GM19193 (cell line): ENCODE measurements around the gene E4F1.

Experiments
- POLR2A ChIP-seq: IDR thresholded peaks from 4 replicates; pipeline ENCODE4 v1.6.1; 2011; ENCODE audit not compliant: insufficient read depth, insufficient read length; ENCODE audit errors: extremely low read depth

E4F1 gene, protein sequence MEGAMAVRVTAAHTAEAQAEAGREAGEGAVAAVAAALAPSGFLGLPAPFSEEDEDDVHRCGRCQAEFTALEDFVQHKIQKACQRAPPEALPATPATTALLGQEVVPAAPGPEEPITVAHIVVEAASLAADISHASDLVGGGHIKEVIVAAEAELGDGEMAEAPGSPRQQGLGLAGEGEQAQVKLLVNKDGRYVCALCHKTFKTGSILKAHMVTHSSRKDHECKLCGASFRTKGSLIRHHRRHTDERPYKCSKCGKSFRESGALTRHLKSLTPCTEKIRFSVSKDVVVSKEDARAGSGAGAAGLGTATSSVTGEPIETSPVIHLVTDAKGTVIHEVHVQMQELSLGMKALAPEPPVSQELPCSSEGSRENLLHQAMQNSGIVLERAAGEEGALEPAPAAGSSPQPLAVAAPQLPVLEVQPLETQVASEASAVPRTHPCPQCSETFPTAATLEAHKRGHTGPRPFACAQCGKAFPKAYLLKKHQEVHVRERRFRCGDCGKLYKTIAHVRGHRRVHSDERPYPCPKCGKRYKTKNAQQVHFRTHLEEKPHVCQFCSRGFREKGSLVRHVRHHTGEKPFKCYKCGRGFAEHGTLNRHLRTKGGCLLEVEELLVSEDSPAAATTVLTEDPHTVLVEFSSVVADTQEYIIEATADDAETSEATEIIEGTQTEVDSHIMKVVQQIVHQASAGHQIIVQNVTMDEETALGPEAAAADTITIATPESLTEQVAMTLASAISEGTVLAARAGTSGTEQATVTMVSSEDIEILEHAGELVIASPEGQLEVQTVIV

DNA sequence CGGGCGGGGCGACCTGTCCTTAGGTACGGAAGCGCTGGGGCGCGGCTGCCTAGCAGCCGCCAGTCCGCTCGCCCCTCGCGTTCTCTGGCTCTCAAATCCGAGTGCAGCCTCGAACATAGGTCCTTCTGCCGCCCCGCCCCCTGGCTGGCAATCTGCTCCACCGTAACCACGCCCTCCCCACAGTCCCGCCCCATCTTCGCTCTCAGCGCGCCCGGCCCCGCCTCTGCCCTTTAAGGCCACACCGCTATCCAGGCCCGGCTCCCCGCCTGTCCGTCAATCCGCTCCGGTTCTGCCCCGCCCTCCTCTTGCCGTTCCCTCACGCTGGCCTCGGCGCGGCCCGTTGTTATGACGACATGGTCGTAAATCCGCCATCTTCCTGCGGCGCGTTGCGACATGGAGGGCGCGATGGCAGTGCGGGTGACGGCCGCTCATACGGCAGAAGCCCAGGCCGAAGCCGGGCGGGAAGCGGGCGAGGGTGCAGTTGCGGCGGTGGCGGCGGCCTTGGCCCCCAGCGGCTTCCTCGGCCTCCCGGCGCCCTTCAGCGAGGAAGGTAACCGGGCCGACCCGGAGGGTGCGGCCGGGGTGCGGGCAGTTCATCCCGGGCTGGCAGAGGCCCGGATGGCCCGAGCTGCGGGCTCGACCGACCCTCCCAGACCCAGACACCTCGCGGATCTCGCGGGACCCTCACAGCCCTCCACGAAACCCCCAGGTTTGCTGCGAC is at the start of gene E4F1:
Gene E4F1 (plus strand): TSS at position 371 of the 721 bp plus-strand sequence. CDS start 23 bp downstream, at position 394.
- peak; percentile 98 for TF ChIP-seq POLR2A

DNA sequence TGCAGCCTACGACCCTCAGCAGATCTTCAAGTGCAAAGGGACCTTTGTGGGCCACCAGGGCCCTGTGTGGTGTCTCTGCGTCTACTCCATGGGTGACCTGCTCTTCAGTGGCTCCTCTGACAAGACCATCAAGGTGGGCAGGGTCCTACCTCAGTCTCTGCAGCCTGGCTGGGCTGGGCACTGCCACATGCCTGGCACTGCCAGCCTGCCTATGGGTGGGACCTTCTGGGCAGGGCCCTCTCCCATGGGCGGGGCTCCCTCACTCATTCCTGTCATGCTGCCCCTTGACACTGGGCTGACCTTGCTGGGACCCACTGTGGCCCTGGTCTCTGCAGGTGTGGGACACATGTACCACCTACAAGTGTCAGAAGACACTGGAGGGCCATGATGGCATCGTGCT is 49.5 kb upstream of the E4F1 start:
- no peak for TF ChIP-seq POLR2A

DNA sequence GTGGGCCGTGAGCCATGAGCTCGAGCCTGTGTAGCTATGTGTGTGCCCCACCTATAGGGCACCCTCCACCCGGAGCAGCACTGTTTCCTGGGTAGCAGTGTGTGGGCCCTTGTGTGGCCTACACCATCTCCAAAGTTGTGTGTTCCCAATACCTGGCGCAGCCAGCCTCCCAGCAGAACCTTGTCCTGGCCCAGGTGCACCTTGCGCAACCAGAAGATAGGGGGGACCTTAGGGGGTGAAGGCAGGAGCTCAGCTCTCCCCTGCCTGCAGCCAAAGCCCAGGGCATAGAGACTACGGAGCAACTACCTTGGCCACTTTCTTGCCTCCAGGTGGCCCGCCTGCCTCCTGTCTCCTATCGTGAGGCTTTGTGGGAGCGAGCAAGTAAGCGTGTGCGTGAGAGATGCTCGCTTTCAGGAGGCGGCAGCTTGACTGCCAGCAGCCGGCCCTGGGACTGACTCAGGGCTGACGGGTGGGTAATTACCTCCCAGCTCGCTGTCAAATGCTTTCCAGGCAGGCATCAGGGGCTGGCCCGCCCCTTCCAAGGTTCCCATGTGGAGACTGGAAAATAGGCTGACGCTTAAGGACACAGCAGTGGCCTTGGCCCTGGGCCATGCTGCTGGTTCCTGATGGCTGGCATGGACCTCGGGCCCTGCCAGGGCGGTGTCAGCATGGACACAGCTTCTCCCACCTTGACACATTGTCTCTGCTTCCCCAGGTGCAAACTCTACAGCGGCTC is 48.8 kb upstream of the E4F1 start:
- no peak for TF ChIP-seq POLR2A

DNA sequence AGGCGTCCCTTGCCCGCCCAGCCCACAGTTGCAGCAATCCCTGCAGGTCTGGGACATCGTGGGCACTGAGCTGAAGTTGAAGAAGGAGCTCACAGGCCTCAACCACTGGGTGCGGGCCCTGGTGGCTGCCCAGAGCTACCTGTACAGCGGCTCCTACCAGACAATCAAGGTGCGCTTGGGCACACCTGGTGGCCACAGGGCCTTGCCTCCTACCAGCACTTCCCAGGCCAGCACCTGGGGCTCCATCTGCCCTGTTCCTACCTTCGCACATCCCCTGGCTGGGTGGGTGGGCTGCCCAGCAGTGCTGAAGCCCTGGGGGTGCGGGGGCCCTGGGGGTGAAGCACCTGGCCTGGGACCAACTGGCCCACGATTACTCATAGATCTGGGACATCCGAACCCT is 47.9 kb upstream of the E4F1 start:
- TF ChIP-seq POLR2A: no peak

DNA sequence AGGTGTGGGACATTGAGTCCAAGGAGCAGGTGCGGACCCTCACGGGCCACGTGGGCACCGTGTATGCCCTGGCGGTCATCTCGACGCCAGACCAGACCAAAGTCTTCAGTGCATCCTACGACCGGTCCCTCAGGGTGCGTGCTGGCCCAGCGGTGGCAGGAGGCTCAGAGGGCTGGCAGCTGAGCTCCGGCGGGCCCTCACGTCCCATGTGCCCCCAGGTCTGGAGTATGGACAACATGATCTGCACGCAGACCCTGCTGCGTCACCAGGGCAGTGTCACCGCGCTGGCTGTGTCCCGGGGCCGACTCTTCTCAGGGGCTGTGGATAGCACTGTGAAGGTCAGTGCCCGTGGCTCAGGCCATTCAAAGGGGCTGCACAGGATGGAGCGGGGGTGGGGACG is 47.3 kb upstream of the E4F1 start:
- TF ChIP-seq POLR2A: no peak

DNA sequence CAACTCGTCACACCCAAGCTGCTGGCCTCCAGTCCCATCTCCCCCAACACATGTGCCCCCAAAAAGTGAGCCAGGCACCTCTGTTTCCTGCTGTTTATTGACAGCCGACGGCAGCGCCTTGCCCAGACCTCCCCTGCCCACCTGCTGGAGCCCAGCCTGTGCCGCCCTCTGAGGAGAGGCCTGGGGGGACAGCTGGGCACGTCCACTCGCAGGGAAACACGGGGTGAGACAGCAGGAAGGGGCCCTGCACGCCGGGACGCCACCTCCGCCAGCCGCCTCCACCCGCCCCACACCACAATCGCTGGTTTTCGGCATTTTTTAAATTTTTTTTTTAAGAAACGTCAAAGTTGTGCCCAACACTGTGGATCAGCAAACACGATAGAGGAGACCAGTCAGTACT is 46.3 kb upstream of the E4F1 start:
- no peak for TF ChIP-seq POLR2A

DNA sequence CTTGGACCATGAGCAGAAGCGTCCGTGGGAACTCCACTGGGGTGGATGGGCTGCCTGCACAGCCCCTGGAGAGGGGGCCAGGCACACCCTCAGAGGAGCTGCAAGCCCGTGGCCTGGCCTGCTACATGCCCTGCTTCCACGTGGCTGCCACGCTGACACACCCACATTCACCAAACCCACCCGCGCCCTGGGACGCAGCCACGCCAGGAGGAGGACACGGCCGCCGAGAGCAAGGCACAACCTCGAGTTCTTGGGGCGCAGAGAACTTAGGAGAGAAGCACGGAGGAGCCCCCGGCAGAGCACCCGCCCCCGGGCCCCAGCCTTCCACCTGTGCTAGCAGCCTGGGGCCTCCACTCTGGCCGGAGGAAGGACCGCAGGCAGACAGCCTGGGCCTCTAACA is 45.8 kb upstream of the E4F1 start:
- no peak for TF ChIP-seq POLR2A

DNA sequence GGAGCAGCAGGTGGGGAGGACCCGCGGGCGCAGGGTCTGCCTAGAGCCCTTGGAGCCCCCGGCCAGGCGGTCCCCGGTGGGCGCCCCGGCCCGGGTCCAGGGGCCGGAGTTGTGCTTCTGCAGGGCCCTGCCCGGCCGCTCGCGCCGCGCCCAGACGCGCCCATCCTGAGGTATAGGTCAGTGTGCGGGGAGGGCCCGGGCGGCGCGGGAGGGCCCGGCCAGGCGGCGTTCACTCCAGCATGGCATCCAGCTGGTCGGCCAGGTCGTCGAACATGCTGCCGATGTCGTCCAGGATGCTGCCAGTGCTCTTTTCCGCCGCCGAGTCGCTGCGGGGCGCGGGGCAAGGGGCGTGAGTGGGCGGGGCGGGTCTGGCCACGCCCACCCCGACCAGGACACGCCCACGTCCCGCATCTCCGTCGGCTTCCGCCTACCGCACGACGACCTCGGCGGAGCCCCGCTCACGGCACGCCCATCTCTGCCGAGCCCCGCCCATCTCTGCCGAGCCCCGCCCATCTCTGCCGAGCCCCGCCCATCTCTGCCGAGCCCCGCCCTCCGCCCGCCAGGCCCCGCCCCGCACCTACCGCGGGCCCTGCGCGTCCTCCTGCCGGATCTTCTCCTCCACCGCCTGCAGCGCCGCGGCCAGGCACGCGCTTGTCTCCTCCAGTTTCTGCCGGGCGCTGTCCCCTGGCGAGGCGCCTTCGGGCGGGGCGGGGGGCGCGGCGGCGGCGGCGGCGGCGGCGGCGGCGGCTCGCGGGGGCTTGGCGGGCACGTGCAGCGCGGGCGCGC is 44.9 kb upstream of the E4F1 start:
- no peak for TF ChIP-seq POLR2A

DNA sequence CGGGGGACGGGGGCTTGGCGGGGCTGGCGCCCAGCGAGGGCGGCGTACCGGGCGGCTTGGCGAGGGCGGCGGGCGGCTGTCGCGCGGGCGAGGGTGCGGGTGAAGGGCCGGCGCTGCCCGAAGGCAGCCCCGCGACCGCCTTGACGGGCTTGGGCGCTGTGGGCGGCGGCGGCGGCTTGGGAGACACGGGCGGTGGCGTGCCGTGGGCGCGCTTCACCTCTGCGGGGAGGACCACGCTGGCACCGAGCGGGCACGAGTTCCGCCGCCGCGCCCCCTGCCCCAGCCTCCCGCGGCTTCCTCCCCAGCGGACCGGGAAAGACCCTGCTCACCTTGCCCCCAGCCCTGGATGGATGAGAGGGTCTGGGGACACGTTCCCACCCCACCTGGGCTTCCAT is 44.3 kb upstream of the E4F1 start:
- no peak for TF ChIP-seq POLR2A

DNA sequence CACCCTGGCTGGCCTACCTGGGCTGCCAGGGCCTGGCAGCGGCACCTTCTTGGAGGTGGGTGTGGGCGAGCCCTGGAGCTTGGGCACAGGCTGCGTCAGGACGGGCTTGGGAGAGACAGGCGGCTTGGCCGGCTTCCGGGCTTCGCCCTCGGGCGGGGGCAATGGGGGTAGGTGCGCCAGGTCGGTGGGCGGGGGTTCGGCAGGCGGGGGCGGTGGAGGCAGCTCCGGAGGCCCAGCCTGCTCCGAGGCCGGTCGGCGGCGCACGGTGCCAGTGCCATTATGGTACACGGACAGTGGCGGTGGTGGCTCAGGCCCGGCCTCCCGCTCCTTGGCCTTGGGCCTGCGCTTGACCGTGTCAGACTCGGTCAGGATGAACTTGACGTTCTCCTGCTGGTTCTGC is 43.8 kb upstream of the E4F1 start:
- TF ChIP-seq POLR2A: no peak

DNA sequence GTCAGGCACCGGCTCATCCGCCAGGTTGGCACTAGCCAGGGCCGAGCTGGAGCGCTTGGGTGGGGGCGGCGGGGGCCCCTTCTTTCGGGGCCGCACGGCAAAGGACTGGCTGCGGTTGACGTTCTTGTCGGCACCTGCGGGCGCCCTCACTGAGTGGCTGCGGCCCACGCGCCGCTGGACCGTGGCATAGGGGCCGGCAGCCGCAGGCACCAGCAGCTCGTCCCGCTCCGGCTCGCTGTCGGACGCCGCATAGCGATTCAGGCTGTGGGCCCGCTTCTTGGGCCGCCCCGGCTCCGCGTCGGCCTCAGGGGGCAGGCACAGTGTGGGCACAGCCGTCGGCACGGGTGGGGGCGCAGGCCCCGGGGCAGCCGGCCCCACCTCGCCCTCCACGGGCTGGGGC is 42.9 kb upstream of the E4F1 start:
- TF ChIP-seq POLR2A: no peak

DNA sequence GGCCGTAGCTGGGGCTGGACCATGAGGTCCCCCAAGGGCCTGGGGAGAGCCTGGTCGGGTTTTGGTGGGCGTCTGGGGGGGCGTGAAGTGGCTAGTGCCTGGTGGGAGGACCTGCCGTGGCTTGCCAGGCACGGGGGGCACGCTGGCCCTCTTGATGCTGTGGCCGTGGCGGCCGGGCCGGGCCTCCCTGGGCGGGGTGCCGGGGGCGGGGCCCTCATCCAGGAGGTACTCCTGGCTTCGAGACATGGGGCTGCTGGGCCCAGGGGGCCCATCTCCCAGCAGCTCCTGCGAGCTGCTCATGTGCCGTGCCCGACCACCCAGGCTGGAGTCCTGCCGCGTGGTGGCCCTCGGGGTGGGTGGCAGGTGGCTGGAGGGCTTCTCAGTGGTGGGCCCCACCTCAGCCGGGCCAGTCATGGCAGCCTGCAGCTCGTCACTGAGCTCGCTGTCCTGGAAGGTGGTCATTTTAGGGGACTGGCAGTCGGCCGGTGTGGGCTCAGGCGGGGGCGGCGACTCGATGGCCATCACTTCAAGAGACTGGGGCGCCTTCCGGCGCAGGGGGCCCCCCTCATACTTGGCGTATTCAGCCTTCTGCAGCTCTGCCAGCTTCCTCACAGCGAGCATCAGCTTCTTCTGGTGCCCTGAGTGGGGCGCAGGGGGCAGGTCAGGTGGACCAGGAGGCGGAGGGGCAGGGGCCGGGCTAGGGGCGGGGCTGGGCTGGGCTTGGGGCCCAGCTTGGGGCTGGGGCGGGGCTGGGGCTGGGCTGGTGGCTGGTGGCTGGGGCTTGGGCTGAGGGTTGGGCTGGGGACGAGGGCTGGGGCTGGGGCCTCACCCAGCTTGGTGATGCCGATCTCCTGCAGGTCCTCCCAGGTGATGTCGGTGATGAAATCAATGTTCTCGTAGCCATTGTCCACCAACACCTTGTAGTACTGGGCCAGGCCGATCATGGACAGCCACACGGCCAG is 42.1 kb upstream of the E4F1 start:
- TF ChIP-seq POLR2A: no peak

DNA sequence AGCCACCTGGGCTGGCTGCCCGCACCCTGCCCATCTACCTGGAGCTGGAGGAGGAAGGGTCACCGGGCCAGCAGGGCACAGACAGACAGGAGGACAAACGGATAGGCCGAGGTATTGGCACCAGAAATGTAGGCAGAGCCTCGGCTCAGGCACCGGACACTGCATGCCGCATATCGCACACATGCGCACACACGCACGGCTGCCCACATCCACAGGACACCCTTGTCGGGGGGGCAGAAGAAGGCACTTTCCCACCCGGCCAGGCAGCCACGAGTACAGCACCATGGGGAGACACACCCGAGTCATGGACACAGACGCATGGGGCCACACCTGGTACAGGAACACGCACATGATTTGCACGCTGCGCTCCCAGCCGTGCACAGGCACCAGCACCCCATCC is 41.4 kb upstream of the E4F1 start:
- no peak for TF ChIP-seq POLR2A
